Measurements from ENCODE around the gene STK32A. TPM values are rescaled to one million over a fixed set of nuclear protein-coding genes. Genes with fewer than 3 reads are reported as not detected.
A peak's percentile ranks its signal among the peaks of the same experiment; 100 is the strongest.

Gene STK32A
- total RNA-seq, 1 experiment from 2014 or later: not detected

DNA sequence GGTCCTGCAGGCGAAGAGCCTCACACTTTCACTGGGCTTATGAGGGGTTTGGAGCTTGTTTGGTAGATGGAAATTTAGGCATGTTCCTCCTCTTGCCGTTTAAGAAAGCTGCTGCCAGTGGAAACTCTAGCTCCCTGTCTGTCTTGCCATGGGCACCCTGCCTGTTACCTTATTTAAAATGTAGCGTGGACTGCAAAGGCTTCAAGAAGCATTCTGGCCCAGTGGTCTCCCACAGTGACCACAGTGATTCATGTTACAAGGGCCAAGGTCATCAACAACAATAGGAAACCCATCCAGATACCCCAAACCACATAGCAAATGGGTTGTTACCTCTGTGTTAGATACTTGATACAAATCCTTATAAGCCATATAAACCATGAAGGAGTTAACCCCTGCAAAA, 178.4 kb downstream of the STK32A start:
- Histone ChIP-seq H3K4me3 (no peak overlapping the region), H3K9me3 (no peaks in the 10 kb centered on the region), H3K36me3 (peaks cover 68% of the 10 kb centered on the region), H3K27me3 (no peaks in the 10 kb centered on the region)
- DNase-seq: no peak

DNA sequence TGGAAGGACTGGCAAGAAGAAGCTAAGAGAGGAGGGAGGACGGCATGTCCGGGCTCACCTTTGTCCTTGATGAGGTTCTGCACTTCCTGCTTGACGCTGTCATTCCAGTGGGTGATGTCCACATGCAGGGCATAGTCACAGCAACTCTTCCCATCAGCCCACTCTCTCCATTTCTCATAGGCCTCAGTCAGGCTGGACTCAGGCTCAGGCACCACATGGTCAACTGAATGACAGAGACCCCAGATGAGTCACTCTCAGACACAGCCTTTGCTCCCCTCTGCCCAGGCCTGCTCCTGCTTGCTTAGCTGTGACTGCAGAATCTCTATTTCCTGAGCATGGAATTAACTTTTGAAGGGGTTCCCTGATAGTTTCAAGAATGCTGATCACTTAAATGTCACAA, 180.8 kb downstream of the STK32A start:
- H3K36me3 ChIP-seq: peaks cover 46% of the 10 kb centered on the region
- no peaks in the 10 kb centered on the region for H3K9me3 ChIP-seq
- no peak for DNase-seq
- H3K27me3 ChIP-seq: no peaks in the 10 kb centered on the region
- H3K4me3 ChIP-seq: no peak overlapping the region

DNA sequence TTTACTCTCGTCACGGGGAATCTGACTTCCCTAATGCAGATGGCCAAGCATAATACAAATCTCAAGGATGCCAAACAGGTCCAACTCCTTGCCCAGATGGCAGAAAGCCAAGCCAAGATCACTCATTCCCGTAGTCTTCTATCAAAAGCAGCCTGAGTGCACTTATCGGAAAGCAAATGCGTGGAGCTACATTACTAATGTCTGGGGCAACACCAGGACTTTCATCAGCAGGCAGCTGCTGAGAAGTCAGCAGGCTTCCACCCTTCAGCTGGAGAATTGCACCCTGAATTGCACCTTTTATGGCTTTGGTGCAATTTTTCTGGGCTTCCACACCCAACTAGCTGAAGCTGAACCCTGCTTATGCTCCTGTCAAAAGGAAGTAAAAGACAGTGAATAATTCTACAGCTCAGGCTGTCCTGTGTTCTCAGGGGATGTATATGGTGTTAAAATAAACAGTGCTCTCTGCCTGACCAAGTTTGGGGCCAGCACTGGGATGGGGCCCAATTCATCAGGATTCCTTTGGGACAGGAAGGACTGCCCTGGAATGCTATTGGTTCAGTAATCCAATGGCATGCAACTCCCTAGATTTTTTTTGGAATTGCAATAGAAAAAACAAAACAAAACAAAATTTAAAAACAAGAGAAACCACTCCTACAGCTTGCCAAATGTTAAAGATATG, 182.4 kb downstream of the STK32A start:
- Histone ChIP-seq H3K27me3 (no peaks in the 10 kb centered on the region), H3K4me3 (no peak overlapping the region), H3K36me3 (peaks cover 35% of the 10 kb centered on the region), H3K9me3 (peaks cover 2% of the 10 kb centered on the region; the same call in 1 of the 2 replicates)
- peak; percentile 92 for DNase-seq

DNA sequence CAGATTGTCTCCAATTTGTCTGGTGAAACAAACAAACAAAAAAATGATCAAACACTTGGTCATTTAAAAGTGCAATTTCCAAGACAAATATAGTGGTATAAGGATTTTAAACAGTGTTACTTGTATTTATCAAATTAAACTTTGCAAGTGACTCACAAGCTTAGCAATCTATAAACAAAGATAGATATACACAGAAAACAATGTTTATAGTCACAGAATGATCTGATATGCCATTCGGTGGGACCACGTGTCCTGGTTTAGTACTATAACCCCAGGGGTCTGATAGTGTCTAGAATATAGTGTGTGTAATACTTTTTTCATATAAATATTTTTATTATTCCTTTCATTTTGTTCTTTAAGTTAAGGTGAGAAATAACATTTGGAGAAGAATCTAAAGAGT, 183.8 kb downstream of the STK32A start:
- peaks cover 30% of the 10 kb centered on the region for H3K36me3 ChIP-seq
- no peak for DNase-seq
- H3K27me3 ChIP-seq: no peaks in the 10 kb centered on the region
- H3K4me3 ChIP-seq: no peak overlapping the region
- H3K9me3 ChIP-seq: peaks cover 2% of the 10 kb centered on the region; the same call in 1 of the 2 replicates

DNA sequence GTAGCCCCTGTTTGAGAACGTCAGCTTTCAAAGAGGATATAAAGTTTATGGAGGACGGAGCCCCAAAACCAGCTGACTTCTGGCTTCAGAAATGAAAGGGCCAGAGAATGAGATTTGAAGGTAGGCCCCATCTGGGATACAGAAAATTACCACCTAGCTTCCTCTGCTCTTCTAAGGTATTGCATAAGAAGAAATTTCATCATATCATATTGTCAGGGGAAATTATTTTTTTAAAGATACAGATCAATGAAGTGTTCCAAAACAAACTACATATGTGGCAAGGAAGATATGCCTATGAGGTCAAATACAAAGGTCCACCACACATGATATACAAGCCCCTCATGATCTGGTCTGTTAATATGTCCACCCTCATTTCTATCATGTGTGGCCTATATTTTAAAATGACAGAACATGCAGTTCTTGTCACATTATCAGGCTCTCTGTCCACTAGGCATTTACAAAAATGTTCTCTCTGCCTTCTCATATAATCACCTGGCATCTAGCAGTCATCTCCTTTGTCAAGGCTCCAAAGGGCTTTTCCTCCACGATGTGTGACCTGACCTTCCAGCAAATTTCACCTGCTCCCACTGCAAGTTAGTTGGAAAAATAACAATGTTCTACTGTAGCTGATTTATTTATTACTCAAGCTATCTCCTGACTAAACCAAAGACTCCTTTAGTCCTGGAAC, 192.0 kb downstream of the STK32A start:
- no peak overlapping the region for H3K4me3 ChIP-seq
- H3K9me3 ChIP-seq: peaks cover 2% of the 10 kb centered on the region; the same call in 1 of the 2 replicates
- DNase-seq: no peak
- peaks cover 22% of the 10 kb centered on the region for H3K36me3 ChIP-seq
- no peaks in the 10 kb centered on the region for H3K27me3 ChIP-seq

DNA sequence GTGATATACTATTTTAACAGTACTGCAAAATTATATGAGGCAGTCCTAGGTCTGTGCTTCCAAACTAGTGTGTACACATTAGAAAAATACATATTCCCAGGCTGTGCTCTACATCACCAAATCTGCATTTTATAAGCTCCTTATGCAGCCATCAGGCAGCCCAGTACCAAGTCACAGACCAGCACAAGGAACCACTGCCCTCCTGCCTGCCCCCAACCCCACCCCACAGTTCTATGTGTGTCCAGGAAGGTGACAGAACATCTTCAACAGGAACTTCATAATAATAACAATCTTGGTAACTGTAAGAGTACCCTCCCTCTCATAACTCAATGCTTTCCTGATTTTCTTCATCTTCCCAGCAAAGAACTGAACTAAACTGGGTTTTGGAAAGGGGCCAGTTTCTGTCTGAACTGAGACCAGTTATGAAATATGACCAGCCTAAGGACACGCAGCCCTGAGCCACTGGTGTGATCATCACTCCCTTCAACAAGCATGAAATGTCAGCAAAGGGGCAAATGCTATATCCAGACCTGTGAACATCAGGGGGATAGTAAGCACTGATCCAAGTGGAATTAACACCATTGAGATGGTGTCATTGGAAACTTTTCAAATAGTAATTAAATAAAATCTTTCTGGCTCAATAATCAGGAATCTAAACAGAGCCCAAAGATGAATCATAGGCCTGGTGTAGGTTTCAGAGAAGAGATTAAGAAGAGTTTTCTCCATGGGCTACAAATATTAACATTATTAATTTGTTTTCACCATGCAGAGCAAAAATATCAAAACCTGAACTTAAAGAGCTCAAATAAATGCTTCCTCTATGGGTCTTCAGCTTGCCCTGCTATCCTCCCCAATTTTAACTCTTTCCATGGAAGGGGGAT, 192.9 kb downstream of the STK32A start:
- H3K36me3 ChIP-seq: peaks cover 22% of the 10 kb centered on the region
- no peaks in the 10 kb centered on the region for H3K27me3 ChIP-seq
- no peak overlapping the region for H3K4me3 ChIP-seq
- peak; percentile 41 for DNase-seq
- no peaks in the 10 kb centered on the region for H3K9me3 ChIP-seq

DNA sequence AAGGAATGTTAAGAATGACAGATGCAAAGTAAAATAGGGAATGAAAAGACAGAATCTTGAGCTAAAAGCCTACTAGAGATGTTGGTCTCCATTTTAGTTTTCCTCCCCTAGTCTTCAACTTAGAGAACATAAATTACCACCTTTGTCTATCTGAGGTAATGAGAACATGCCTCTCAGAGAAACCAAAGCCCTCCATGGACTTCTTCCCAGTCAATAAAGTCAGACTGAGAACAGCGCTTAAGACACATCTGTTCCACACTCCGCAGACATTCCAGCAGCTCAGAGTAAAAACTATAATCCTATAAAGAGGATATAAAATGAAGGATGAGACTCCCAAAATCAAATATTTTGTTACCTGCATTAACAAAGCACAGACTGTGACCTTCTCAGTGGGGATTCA, 195.8 kb downstream of the STK32A start:
- no peaks in the 10 kb centered on the region for H3K27me3 ChIP-seq
- no peak for DNase-seq
- no peaks in the 10 kb centered on the region; the same call in 1 of the 2 replicates for H3K36me3 ChIP-seq
- H3K9me3 ChIP-seq: no peaks in the 10 kb centered on the region
- no peak overlapping the region for H3K4me3 ChIP-seq

DNA sequence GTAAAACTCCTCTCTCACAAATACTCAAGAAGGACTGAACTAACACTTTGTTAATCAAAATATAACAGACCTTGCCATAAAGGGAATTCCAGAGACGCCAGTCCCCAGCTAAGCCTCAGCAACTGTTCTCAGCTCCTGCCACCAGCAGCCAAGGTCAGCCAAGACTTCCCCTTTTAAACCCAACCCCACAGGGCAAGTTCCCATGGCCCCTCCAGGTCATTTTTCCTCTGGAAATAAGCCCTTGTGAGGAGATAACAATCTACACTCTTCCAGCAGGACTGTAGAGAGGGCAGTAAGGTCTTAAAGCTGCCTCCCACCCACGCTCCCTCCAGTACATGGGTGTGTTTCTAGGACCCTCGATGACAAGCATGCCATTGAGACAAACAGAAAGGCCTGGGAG, 196.8 kb downstream of the STK32A start:
- Histone ChIP-seq H3K27me3 (no peaks in the 10 kb centered on the region), H3K9me3 (no peaks in the 10 kb centered on the region), H3K4me3 (no peak overlapping the region), H3K36me3 (no peaks in the 10 kb centered on the region)
- DNase-seq: no peak

DNA sequence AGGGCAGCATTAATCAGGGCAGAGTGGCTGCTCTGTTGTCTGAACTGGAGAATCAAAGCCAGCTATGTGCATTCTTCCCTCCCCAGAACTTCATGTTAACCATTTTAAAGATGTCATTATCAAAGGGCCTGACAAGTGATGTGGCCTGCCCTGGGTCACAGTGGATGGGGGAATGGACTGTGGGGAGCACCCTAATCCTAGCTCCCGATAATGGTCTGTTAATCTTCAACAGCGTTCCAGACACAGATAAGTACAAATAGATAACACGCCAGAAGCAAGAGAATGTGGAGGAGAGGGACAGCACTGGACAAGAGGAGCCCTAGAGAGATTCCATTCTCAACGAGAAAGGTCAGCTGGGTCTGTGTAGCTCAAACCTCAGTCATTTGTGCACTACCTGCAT, 197.5 kb downstream of the STK32A start:
- H3K4me3 ChIP-seq: no peak overlapping the region
- H3K36me3 ChIP-seq: no peaks in the 10 kb centered on the region
- no peaks in the 10 kb centered on the region for H3K27me3 ChIP-seq
- no peak for DNase-seq
- no peaks in the 10 kb centered on the region for H3K9me3 ChIP-seq

DNA sequence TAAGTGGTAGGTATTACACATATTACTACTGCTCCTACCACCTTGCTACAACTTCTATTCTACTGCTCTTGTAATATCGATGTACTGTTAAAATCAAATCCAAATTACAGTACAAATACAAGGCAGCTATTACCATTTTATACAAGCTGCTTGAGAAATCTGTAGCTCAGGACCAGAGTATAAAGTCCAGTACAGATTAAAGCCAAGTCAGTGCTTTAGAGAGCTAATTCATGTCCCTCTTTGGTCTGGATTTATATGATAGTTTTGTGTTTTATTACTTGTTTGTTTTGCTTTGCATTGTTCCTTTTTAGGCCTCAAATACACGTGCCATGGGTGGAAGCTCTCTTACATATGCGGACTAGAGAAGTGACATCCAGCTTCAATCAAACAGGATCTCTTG, 199.2 kb downstream of the STK32A start:
- H3K27me3 ChIP-seq: no peaks in the 10 kb centered on the region
- DNase-seq: no peak
- H3K9me3 ChIP-seq: no peaks in the 10 kb centered on the region
- H3K36me3 ChIP-seq: no peaks in the 10 kb centered on the region
- no peak overlapping the region for H3K4me3 ChIP-seq

DNA sequence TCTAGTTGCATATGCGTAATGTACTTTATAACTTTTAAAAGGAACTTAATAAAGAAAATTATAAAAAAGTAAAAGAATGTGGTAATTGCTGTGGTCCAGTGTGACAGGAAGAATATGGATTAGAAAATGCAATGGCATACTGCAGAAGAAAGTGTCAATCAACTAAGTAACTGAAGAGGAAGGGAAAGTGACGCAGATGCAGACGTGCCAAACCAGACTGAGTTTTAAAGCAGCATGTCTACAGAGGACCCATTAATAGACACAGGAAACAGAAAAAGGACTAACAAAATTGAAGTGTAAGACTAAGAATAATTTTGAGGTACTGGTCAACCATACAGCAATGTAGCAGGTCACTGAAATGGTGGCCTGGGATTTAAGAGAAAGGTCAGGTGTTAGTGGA, 201.8 kb downstream of the STK32A start:
- Histone ChIP-seq H3K9me3 (no peaks in the 10 kb centered on the region), H3K36me3 (no peaks in the 10 kb centered on the region), H3K4me3 (no peak overlapping the region), H3K27me3 (no peaks in the 10 kb centered on the region)
- no peak for DNase-seq

DNA sequence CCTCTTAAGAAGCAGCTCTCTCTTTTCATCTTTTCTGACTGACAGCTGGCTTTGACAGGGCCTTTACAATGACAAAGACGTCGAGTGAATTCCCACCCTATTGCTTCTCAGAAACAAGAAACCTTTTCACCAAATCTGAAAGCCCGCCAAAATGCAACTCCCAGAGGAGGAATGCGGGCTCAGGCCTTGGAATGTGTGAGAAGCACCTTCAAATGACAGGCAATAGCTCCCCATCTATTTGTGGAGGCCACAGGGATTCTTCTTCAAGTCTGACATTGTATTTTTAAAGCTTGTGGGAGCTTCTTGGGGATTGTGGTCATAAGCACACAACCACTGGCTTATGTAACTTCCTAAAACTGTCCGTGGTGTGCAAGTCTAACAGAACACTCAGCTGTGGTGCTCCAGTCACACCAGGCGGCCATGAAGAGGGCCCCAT, 202.4 kb downstream of the STK32A start:
- DNase-seq: no peak
- H3K4me3 ChIP-seq: no peak overlapping the region
- H3K27me3 ChIP-seq: no peaks in the 10 kb centered on the region
- H3K36me3 ChIP-seq: no peaks in the 10 kb centered on the region
- no peaks in the 10 kb centered on the region for H3K9me3 ChIP-seq

All from MG63 (cell line).